ENCODE measurements around the gene TBC1D1. TPM values are rescaled to one million over a fixed set of nuclear protein-coding genes. Genes with fewer than 3 reads are reported as not detected.

The TBC1D1 gene
- total RNA-seq, 1 experiment from 2014 or later: 56.0 TPM

GRCh38 chr4:37909332-37910090 is 18.6 kb downstream of the TBC1D1 start:
- intact Hi-C loops (cut with micrococcal nuclease; ENCODE audit: unreplicated experiment) (no loop called here), in situ Hi-C loops (cut with HindIII; ENCODE audit: low pct_unique_long_range_greater_than_20kb, low sequenced_read_pairs) (no loop called here)
- no peak for TF ChIP-seq TCF7L2 (IDR thresholded peaks at IDR 0.05; ENCODE audit: low read depth, low read length)
- TF ChIP-seq, protein P1, sequence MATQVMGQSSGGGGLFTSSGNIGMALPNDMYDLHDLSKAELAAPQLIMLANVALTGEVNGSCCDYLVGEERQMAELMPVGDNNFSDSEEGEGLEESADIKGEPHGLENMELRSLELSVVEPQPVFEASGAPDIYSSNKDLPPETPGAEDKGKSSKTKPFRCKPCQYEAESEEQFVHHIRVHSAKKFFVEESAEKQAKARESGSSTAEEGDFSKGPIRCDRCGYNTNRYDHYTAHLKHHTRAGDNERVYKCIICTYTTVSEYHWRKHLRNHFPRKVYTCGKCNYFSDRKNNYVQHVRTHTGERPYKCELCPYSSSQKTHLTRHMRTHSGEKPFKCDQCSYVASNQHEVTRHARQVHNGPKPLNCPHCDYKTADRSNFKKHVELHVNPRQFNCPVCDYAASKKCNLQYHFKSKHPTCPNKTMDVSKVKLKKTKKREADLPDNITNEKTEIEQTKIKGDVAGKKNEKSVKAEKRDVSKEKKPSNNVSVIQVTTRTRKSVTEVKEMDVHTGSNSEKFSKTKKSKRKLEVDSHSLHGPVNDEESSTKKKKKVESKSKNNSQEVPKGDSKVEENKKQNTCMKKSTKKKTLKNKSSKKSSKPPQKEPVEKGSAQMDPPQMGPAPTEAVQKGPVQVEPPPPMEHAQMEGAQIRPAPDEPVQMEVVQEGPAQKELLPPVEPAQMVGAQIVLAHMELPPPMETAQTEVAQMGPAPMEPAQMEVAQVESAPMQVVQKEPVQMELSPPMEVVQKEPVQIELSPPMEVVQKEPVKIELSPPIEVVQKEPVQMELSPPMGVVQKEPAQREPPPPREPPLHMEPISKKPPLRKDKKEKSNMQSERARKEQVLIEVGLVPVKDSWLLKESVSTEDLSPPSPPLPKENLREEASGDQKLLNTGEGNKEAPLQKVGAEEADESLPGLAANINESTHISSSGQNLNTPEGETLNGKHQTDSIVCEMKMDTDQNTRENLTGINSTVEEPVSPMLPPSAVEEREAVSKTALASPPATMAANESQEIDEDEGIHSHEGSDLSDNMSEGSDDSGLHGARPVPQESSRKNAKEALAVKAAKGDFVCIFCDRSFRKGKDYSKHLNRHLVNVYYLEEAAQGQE (IDR thresholded peaks at IDR 0.05; ENCODE audit: insufficient read depth in 1 of 2, low read depth in 2 of 2, low read length in 1 of 2): no peak
- no peak for TF ChIP-seq POLR2AphosphoS5 (IDR thresholded peaks at IDR 0.05; ENCODE audit: low read depth, low read length)
- no peak for TF ChIP-seq SIN3A (IDR thresholded peaks at IDR 0.05; ENCODE audit: borderline replicate concordance, insufficient read depth, low read depth, low read length)
- TF ChIP-seq, protein P2, sequence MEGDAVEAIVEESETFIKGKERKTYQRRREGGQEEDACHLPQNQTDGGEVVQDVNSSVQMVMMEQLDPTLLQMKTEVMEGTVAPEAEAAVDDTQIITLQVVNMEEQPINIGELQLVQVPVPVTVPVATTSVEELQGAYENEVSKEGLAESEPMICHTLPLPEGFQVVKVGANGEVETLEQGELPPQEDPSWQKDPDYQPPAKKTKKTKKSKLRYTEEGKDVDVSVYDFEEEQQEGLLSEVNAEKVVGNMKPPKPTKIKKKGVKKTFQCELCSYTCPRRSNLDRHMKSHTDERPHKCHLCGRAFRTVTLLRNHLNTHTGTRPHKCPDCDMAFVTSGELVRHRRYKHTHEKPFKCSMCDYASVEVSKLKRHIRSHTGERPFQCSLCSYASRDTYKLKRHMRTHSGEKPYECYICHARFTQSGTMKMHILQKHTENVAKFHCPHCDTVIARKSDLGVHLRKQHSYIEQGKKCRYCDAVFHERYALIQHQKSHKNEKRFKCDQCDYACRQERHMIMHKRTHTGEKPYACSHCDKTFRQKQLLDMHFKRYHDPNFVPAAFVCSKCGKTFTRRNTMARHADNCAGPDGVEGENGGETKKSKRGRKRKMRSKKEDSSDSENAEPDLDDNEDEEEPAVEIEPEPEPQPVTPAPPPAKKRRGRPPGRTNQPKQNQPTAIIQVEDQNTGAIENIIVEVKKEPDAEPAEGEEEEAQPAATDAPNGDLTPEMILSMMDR (IDR thresholded peaks at IDR 0.05): no peak
- POLR2A ChIA-PET: no interaction called here
- Histone ChIP-seq H3K27ac (ENCODE audit: low read length) (no peak overlapping the region), H3K4me3 (ENCODE audit: low read depth in 2 of 2, low read length in 2 of 2) (no peak overlapping the region), H3K9me3 (ENCODE audit: control insufficient read depth, insufficient read depth, low read depth, low read length) (no peaks in the 10 kb centered on the region), H3K27me3 (ENCODE audit: control insufficient read depth, insufficient read depth, low read length) (peaks cover 6% of the 10 kb centered on the region), H3K36me3 (ENCODE audit: control insufficient read depth, insufficient read depth, low read length) (no peaks in the 10 kb centered on the region), H3K4me1 (ENCODE audit: control insufficient read depth, insufficient read depth, low read length) (no peaks in the 10 kb centered on the region)
- ATAC-seq: no peak
- no peak for DNase-seq (ENCODE audit: low read depth, low spot score)
- CTCF ChIA-PET: no interaction called here
- BruUV-seq (replicated peaks): no TSS peak

- POLR2A ChIA-PET: no interaction called here
- DNase-seq (ENCODE audit: low read depth, low spot score) (no peak), ATAC-seq (no peak)
- TF ChIP-seq, protein P1 (IDR thresholded peaks at IDR 0.05; ENCODE audit: insufficient read depth in 1 of 2, low read depth in 2 of 2, low read length in 1 of 2): no peak
- TF ChIP-seq TCF7L2 (IDR thresholded peaks at IDR 0.05; ENCODE audit: low read depth, low read length): no peak
- TF ChIP-seq SIN3A (IDR thresholded peaks at IDR 0.05; ENCODE audit: borderline replicate concordance, insufficient read depth, low read depth, low read length): no peak
- BruUV-seq (replicated peaks): no TSS peak
- CTCF ChIA-PET: no interaction called here
- H3K27ac ChIP-seq (ENCODE audit: low read length): no peak overlapping the region
- intact Hi-C loops (cut with micrococcal nuclease; ENCODE audit: unreplicated experiment) (no loop called here), in situ Hi-C loops (cut with HindIII; ENCODE audit: low pct_unique_long_range_greater_than_20kb, low sequenced_read_pairs) (no loop called here)
- H3K36me3 ChIP-seq (ENCODE audit: control insufficient read depth, insufficient read depth, low read length): no peaks in the 10 kb centered on the region
- no peaks in the 10 kb centered on the region for H3K9me3 ChIP-seq (ENCODE audit: control insufficient read depth, insufficient read depth, low read depth, low read length)
- H3K4me3 ChIP-seq (ENCODE audit: low read depth in 2 of 2, low read length in 2 of 2): no peak overlapping the region
- no peaks in the 10 kb centered on the region for H3K4me1 ChIP-seq (ENCODE audit: control insufficient read depth, insufficient read depth, low read length)
- peaks cover 6% of the 10 kb centered on the region for H3K27me3 ChIP-seq (ENCODE audit: control insufficient read depth, insufficient read depth, low read length)
These were observed 19.2 kb downstream of the TBC1D1 start for GRCh38 chr4:37910091-37910486.
